NCI-H128 (cell line): ENCODE results near the gene NFATC4.
"Not testable (repeated sequence)": the region's sequence is repeated elsewhere in the genome, so short reads cannot be mapped to it uniquely, and the experiment has no call there.

Experiments
- DNase-seq: peaks from one replicate; lab custom pipeline; 2025; ENCODE audit not compliant: unreplicated experiment; lab: John Stamatoyannopoulos, UW

Gene NFATC4

DNA sequence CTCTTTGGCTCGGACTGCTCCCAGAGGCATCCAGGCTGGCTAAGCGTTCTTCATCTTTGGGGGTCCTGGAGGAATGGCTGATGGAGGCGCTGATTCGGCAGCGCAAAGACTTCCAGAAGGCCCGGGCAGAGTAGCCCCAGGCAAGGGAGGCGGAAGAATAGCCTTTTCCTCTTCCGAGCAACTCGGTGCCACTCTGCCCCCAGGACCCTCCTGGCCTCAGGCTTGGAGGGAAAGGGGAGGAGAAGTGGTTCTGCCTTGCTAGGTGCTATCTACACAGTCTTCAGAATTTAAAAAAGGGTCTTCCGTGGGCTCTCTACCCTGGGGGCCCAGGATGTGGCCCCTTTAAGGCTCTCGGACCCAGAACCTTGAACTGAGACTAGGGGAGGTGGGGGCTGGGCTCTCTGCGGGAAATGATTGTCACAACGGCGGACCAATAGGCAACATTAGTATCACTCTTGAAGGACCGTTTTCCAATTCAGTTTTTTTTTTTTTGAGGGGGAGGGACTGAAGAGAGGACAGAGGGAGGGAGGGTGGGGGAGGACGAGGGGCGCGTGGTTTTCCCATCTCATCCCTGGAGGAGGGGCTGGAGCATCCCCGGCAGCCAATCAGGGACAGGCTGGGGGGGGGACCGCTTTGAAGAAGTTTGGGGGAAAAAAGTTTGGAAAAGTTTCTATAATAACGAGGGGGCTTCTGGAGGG lies at the start of gene NFATC4:
Gene NFATC4 (plus strand): TSS at position 671 of the 698 bp plus-strand sequence. CDS start 157 bp downstream, outside the sequence.
- DNase-seq: peak; percentile 82

DNA sequence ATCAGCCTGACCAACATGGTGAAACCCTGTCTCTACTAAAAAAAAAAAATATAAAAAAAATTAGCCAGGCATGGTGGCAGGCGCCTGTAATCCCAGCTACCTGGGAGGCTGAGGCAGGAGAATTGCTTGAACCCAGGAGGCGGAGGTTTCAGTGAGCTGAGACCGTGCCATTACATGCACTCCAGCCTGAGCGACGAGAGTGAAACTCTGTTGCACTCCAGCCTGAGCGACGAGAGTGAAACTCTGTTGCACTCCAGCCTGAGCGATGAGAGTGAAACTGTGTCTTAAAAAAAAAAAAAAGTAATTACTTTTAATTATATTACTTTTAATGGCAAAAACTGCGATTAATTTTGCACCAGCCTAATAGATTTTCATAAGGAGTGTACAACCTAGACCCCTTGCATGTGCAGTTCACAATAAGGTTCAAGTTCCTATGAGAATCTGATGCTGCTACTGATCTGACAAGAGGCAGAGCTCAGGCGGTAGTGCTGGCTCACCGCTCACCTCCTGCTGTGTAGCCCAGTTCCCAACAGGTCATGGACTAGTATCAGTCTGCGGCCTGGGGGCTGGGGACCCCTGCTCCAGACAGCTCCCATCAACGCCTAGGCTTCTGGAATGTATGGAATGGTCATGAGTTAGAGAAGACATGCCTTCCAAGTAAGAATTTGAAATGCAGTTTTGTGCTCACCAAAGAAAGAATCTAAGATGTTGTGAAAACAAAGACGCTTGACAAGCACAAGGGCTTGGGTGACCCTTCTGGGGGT lies 46.6 kb upstream of the NFATC4 start:
- DNase-seq: no peak

DNA sequence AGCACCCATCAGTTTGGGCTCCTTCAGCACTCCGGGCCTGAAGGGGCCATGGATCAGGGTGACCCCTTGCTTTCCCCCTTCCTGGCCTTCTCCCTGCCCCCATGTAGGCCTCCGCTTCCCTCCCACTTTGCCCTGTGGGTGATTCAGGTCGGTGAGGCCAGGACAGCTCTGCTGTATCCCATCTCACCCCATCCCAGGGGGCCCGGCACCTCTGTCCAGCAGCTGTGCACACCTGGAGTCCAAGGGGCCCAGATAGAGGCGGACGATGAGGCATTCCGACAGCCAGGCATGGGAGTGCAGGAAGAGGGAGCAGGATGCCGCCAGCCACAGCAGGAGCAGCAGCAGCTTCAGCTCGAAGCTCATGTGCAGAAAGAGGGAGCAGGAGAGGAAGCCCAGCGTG lies 45.3 kb upstream of the NFATC4 start:
- no peak for DNase-seq

DNA sequence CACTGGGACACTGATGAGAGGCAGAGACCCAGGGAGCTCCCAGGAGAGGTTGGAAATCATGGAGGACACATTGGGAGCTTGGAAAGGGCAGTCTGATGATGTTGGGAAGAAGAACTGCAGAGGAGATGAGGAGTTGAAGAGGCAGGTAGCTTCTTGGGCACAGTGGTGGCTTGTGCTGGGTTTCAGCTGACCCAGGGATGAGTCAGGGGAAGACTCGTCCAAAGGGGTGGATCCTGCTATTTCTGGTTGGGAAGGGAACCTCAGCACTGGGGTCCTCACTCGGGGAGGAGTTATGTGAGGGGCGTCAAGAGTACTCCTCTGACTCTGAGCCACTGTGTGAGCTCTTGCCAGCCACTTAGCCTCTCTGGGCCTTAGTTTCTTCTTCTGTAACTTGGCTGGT lies 44.6 kb upstream of the NFATC4 start:
- DNase-seq: no peak

DNA sequence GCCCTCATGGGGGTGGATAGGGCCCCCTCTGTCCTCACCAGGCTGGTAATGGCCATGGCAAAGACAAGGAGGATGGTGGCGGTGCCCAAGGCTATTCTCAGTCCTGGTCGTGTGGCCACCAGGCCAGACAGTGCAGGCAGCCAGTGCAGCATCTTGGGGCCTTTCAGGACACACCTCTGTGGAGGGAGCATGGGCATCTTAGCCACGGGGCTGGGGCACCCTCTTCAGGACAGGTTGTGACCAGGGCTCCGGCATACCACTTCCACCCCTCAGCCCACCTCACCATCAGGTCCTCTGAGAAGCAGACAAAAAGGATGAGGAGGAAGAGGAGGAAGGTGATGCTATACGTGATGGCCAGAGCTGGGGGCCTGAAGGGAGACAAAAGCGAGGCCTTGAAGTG lies 44.0 kb upstream of the NFATC4 start:
- no peak for DNase-seq

DNA sequence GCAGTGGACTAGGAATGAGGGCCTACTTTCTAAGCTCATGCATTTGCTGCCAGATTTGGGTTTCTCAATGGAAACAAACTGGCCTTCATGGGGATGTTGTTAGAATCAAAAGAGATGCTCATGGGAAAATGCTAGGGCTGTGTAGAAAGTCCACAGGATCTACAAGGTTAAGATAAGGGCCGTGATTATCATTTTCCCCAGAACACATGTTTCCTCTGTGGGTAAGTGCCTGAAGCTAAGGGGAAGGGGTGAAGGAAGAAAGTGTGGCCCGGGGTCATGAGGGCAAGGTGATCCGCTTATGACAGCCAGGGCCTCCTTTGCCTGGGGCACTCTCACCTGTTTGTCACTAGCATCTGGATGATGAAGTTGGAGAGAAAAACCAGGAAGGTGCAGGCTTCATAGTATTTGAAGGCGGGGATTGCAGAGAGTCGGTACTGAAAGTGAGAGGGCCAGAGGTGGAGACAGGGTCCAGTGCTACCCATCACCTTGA lies 42.9 kb upstream of the NFATC4 start:
- DNase-seq: no peak

DNA sequence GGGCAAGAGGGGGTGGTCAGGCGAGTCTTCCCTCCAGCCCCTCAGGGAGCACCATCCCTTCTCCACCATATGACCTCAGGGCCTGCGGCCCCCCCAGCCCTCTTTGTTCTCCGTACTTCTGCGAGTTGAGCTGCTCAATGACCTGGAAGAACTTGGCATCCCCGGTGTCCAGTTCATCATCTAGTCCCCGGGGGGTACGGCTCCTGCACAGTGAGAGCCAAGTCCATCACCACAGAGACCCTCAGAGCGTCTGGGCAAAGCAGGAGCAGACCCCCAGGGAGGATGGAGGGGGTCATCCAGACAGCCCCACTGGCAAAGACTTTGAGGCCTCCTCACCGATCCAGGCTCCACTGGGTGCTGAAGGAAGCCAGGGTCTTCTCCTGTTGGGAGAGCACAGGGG lies 42.0 kb upstream of the NFATC4 start:
- DNase-seq: no peak

DNA sequence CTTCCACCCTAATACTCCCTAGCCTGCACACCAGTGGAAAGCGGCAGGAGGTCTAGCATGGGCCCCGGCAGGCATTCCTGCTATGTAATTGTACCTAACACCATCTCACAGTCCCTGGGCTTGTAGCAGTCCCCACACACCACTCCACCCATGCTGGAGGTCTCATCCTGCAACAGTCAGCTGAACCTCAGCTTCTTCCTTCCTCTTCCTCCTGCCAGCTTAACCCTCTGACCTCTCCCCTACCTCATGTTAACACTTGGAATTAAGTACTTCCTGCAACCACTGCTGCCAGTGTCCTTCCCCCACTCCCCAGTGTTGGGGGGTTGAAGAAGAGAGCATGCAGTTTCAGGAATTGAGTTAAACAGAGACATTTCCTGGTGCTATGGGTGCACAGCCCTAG lies 40.7 kb upstream of the NFATC4 start:
- DNase-seq: no peak

DNA sequence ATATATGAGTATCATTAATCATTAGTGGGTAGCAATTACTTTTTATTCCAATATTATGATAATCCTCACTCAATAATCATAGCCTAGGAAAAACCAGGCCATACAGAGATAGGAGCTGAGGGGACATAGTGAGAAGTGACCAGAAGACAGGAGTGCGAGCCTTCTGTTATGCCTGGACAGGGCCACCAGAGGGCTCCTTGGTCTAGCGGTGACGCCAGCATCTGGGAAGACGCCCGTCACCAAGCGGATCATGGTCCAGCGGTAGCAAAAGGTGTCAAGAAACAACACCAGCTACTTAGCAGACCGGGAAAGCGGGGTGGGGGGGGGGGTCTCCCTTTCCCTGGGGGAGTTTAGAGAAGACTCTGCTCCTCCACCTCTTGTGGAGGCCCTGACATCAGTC lies 40.1 kb upstream of the NFATC4 start:
- not testable (repeated sequence) for DNase-seq

DNA sequence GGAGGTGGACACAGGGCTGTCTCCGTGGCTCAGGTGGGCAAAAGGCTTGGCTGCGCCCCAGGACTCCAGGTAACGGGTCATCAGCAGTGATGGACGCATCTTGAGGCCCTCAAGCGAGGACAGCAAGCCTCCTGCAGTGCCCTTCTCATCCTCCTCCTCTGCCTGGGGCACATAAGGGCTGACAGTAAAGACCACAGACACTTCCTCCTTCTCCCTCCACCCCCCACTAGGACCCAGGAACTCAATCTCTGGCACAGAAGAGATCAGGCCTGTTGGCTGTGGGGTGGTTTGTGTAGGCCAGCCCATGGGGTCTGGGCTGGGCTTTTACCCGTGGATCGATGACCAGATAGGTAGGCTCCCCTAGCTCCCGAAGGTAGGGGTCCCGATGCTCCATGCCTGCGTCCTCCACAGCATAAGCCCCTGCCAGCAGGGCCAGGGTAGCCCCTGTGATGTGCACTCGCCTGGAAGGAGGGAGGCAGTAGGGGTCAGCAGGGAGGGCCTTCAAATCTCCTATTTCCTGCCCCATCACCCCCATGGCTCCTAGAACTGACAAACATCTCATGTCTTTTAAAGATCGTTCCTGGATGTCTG lies 38.8 kb upstream of the NFATC4 start:
- no peak for DNase-seq

DNA sequence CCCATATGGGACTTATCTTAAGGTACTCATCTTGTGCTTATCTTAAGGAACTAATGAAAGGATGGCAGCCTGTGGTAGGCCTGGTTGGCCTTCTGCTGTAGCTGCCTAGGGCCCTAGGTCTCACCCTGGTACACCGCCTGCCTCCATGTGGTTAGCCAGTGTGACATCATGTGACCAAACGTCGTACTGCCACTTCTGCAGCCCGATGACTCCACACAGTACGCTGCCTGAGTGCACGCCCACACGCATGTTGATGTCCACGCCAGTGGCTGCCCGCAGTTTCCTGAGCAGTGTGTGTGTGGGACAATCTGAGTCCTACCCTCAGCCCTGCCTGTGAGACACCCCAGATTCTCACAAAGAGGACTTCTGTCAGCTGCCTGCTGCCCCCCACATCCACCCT lies 38.2 kb upstream of the NFATC4 start:
- no peak for DNase-seq

DNA sequence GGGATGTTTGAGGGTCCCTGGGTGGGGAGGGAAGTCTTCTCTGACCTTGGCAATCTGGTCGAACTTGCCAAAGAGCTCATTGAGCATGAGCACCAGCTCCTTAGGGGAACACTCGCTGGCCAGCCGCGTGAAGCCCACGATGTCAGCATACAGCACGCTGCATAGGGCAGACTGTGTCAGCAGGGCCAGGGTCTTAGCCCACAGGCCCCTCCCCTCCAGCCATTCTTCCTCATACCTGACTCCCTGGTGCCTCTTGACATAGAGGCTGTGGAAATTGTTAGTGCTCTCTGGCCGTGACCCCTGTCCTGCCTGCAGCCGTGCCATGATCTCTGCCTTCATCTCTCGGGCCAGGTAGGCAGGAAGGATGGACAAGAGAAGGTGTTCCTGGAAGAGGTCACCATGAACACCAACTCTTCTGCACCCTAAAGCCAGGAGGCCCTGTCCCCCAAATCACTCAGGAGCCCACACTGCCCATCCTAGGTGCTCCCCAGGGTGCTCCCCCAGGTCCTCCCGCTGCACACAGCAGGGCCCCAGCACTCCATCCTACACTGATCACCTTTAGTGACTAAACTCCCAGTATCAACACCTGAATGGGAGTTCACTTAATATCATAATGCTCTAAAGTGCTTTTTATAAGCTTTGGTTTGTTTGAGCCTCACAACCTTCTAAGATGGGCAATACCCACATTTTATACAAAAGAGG lies 36.9 kb upstream of the NFATC4 start:
- no peak for DNase-seq

DNA sequence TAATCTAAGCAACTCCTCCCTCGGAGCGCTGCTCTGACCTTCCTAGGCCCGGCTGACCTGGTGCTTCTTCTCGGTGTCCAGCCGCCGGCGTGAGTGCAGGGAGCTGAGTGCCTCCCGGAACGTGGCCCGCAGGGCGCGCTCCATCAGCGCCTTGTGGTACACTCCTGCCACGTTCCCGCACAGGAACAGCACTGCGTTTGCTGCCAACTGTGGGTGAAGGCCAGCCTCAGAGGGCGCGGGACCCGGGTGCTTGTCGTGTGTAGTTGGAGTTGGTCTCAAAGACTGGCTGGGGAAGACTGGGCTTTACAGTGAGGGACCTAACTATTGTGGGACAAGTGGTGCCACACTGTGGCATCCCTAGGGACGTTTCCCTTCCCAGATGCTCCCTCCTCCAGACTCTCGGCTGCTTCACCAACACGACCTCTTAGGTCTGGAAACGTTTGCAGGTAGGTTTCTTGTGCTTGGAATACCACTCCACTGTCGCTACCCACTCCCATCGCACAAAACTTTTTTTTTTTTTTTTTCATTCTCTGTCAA lies 36.2 kb upstream of the NFATC4 start:
- no peak for DNase-seq

DNA sequence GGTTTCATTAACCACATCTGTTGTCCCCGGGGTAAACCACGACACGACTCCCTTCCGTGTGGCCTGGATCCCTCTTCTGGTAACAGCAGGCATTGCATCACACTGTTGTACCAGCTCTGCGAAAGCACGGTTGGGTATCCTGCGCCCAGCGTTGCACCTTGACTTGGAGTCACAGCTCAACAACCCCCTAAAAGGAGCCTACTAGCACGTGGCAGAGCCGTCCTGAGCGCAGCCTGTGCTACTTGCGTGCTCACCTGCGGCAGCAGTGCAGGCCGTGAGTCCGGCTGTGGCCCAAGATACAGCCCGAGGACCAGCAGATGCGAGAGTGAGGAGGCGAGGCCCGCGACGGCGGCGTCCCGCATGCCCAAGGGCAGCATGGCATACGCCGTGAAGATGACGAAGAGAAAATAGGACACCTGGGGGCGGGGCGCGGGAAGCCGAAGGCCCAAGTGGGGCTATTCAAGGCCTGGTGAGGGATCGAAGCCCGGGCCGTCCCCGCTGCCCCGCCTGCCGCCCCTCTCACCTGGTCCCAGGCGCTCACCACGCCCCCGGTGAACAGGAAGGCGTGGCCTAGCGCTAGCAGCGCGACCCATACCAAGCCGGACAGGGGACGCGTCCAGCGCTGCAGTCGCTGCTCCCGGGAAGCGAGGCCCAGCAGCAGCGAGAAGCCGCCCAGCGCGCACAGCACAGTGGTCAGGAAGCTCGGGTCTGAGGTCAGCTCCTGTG lies 35.6 kb upstream of the NFATC4 start:
- DNase-seq: peak; percentile 59

DNA sequence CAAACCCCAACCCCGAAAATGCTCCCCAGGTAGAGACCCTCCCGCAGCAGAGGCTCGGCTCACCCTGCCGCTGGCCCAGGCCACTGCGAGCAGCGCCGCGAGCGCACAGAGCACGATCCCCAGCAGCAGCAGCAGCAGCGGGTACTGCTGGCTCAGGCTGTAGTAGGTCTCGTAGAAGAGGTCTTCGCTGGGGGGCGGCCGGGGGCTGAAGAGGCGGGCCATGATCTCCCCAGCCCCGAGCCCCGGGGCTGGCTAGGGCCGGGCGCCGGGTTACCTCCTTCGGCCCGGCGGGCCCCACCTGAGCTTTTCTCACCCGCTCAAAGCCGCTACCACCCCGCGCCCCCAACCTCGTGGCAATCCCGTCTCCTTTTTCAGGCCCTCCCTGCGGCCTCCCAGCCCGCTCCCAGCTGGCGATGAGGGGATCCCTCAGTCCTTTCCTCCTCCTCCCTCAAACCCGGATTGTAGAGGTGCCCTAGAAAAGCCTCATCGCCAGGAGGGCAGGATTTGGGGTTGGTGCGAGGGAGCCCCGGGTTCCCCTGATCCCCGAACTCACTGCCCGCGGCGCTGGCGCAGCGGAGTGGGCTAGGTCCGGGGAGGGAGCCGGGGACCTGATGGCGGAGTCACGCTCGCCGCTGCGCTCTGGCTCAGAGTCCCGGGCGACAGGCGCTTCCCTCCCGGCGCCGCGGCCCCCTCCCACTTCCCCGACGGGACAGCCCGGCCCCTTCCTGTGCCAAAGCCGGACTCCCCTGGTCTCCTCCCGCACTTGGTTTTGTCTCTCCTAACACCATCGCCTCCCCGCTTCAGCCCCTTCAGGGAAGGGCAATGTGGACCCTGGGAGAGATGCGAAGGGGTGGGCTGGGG lies 33.3 kb upstream of the NFATC4 start, which contains the start of gene ADCY4:
Gene ADCY4 (minus strand): TSS at position 641 of the 861 bp plus-strand sequence. CDS start 419 bp downstream, at position 222.
- no peak for DNase-seq

DNA sequence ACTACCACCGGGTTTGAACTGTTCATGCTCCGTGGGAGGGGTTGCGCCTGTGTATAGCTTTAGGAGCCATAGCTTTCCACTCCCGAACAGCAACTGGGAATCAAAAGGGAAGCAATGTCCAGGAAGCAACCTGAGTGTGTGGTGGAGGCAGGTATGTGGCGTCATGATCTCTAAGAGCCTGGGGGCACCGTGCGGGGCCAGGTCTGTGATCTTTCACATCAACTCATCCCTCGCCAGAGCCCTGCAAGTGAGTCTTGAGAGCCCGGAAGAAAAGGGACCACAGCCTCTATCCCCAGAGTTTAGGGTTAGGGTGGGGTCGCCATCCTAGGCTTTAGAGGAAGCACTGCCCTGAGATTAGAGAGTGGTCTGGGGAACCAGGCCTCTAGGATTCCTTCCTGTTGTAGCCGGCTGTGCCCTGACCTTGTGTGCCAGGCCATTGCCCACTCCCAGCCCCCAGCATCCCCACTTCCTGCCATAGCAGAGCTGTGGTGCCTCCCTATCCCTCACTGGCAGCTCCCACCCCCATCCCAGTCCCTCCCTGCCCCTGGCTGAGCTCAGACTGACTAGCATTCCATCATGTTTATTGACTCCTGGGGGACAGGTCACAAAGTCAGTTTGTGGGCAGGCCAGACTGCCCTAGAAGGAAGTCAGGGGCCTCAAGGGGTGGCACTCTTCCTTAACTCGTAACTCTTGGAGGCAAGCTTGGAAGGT lies 32.4 kb upstream of the NFATC4 start:
- no peak for DNase-seq

DNA sequence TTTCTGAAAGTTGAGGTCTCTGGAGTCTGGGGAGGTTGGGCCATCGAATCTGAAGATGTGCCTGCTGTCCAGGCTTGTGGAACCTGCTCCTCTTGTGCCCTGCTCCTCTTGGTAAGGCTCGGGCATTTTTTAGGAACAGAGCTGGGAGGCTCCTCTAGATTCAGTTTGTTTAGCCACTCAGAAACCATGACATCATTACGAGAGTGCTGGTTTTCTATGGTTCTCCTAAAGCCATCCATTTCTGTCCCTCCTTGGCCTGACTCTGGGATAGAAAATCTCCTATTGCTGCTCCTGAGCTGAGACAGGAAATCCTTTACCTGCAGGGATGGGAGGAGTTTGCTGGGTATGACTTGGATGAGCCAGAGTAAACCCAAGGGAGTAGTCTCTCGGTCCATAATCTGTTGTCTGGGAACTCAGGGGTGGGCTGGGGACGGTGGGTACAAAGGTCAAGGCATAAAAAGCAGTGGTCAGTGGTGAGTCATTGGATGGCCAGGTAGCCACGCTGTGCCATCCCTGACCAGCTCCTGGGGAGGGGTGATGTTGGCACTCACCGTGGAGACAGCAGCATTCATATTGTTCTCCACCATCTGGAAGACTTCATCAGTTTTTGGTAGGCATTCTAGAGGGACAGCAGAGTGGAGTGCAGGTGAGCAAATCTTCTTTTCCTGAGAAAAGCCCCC lies 30.7 kb upstream of the NFATC4 start:
- no peak for DNase-seq

DNA sequence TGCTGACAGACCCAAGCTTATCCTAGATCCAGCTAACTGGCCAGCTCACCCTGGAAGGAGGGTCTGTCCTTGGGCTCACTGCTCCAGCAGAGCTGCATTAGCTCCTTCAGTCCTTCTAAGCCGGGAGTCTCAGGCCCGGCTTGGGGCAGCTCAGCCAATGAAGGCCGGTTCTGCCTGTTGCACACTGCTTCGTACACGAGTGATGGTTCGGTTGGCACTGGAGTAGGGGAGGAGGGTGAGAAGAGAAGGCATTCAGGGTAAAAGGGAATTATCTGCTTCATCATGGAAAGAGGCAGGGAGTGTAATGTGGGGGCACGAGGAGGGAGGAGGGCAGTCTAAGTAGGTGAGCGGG lies 30.2 kb upstream of the NFATC4 start:
- DNase-seq: no peak
